Heart left ventricle (tissue), 16 donors: ENCODE data around the gene NCK2. TPM values are rescaled to one million over a fixed set of nuclear protein-coding genes. Genes with fewer than 3 reads are reported as not detected.

Source experiments
- ATAC-seq, 4 donors: fragments of 200-7000 bp; cut with Tn5 transposase; one replicate each; pipeline ENCODE4 v1.9.1; 2020 to 2022; ENCODE audit warnings: moderate library complexity in 4 of 4, mild to moderate bottlenecking in 3 of 4, moderate number of reproducible peaks in 1 of 4
- DNase-seq, 5 donors: peaks; one replicate each; pipeline ENCODE4 v3.0.0-alpha.2; 2020
- H3K27ac ChIP-seq, 12 donors: fragments of 200-600 bp; sonication (generic) in 4 of 12; one replicate each; pipeline versions ENCODE4 v1.5.0 to v1.8.0; 2016 to 2022; ENCODE audit warnings: mild to moderate bottlenecking in 2 of 12
- H3K27me3 ChIP-seq, 9 donors: fragments of 200-600 bp; sonication (generic) in 2 of 9; one replicate each; pipeline versions ENCODE4 v1.5.1 to v1.8.0; 2016 to 2022; ENCODE audit warnings: mild to moderate bottlenecking in 3 of 9
- H3K36me3 ChIP-seq, 9 donors: fragments of 200-600 bp; sonication (generic) in 2 of 9; one replicate each; pipeline versions ENCODE4 v1.5.0 to v1.8.0; 2018 to 2022; ENCODE audit warnings: mild to moderate bottlenecking in 2 of 9
- H3K4me1 ChIP-seq, 12 donors: fragments of 200-600 bp; sonication (generic) in 4 of 12; one replicate each; pipeline versions ENCODE4 v1.5.0 to v1.8.0; 2016 to 2022; ENCODE audit warnings: mild to moderate bottlenecking in 3 of 12
- H3K4me3 ChIP-seq, 12 donors: fragments of 200-600 bp; sonication (generic) in 4 of 12; one replicate each; pipeline versions ENCODE4 v1.5.0 to v1.8.0; 2017 to 2022; ENCODE audit warnings: mild to moderate bottlenecking in 9 of 12, moderate library complexity in 4 of 12
- H3K9me3 ChIP-seq, 12 donors: fragments of 200-600 bp; sonication (generic) in 4 of 12; one replicate each; pipeline versions ENCODE4 v1.5.0 to v1.8.0; 2016 to 2022; ENCODE audit warnings: mild to moderate bottlenecking in 1 of 12
- CTCF ChIP-seq, 12 donors: fragments of 200-600 bp; sonication (generic) in 4 of 12; IDR thresholded peaks; one replicate each; pipeline versions ENCODE4 v1.5.0 to v1.8.0; 2018 to 2022; ENCODE audit warnings: antibody characterized with exemption in 12 of 12, mild to moderate bottlenecking in 5 of 12
- POLR2A ChIP-seq, 2 donors: fragments of 450-650 bp; IDR thresholded peaks; one replicate each; pipeline ENCODE4 v1.6.1; 2017; ENCODE audit warnings: antibody characterized with exemption in 2 of 2, mild to moderate bottlenecking in 2 of 2, moderate library complexity in 2 of 2
- WGBS, 4 donors: extraction: QIAGEN DNeasy Blood & Tissue Kit in 2 of 4; methylation state at CpG; one replicate each; pipeline versions ENCODE4 v1.1.5 to v1.1.7; 2013 to 2018; 5-methylcytosine and 5-hydroxymethylcytosine counted together
- intact Hi-C, 10 donors: fragments of 100-400 bp; cut with DNase I; formaldehyde crosslinking; loops; one replicate each; pipeline versions ENCODE4 v1.11.1 to v1.14.2; 2022
- polyA plus RNA-seq, 2 donors: library from polyadenylated mRNA; stranded (reverse); fragments of 200-250 nt; gene quantifications; one replicate each; pipeline ENCODE4 v1.2.3, GENCODE V29; 2013
- total RNA-seq, 9 donors: library from RNA; depleted of rRNA in 2 of 9; stranded (reverse); fragments of >200 nt in 2 of 9; fragmentation: NEBNext Ultra II Directional in 3 of 9; extraction: Animal tissue kit (Norgen Biotek cat#: 25700) in 3 of 9; gene quantifications; one replicate each; pipeline versions ENCODE4 v1.1.0 to v1.2.4, GENCODE V29; 2016 to 2023
- donor health status: ischemic (EF 13 %, LVEDD 7.1; RV severe dilation, severe dysfunction).
- donor health status: healthy with polysubstance abuse.
- donor health status: DM: no; HTN: yes; CAD: no.
- donor health status: DM: no; HTN: no; CAD: no.
- donor health status: ischemic (EF 25% LVEDD 6.9; RV normal size, moderate dysfunction).
- donor health status: ischemic (EF 25% LVEDD 5.7; RV mildly dilated, moderate dysfunction).
- donor health status: healthy.
- donor health status: DM: yes; HTN: yes; CAD: no.
- donor health status: ischemic (EF 35%, LVEDD 5.7; RV mildly dilated, moderate dysfunction).
- donor health status: nonischemic (EF 11% LVEDD 7.7; RV severe dilation, severe dysfunction).
- donor health status: DM: yes; HTN: yes; CAD: no.
- donor health status: PGD.
- donor health status: ischemic (EF 29% LVEDD 5.4; RV normal size, mild dysfunction).
- donor health status: nonischemic (EF 23%, LVEDD 6.1; RV moderate dilation, normal function).

The NCK2 gene
- total and polyA plus RNA-seq, 11 donors: 22.6 to 54.2 (median 33.4) TPM

DNA sequence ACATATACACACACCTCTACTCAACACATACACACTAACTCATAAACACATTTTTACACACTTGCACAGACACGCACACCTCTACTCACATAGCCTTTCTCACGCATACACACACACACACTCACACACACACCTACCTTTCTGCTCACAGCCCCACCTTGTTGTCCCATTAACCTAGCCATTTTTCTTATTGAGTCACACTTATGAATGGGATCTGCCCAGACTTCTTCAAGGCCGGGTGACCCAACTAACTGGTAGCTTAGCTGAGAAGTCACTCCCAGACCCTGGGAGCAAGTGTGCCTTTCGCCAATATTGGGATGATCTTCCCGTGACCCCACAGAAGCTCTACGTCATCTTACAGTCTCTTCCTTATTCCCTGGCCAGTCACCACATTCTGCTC is 192.2 kb downstream of the NCK2 start:
- DNase-seq (no peak), ATAC-seq (no peak)
- TF ChIP-seq POLR2A (IDR thresholded peaks at IDR 0.05) (no peak), CTCF (IDR thresholded peaks at IDR 0.05) (no peak)
- H3K4me1 ChIP-seq: peaks cover 0 to 18% (median 3%) of the 10 kb centered on the region in 12 donors
- no peak overlapping the region for H3K4me3 ChIP-seq
- H3K27ac ChIP-seq: no peak overlapping the region
- H3K36me3 ChIP-seq: no peaks in the 10 kb centered on the region
- intact Hi-C loops: no loop called here
- peaks cover 0 to 17% (median 0%) of the 10 kb centered on the region in 12 donors for H3K9me3 ChIP-seq
- 97 to 98% (median 98%) methylated on average over 6 of the region's 6 CpGs for WGBS, 4 donors
- no peaks in the 10 kb centered on the region for H3K27me3 ChIP-seq

- intact Hi-C loops: no loop called here
- H3K27ac ChIP-seq: no peak overlapping the region
- peaks cover 0 to 17% (median 0%) of the 10 kb centered on the region in 12 donors for H3K9me3 ChIP-seq
- no peaks in the 10 kb centered on the region for H3K36me3 ChIP-seq
- peaks cover 0 to 17% (median 2%) of the 10 kb centered on the region in 12 donors for H3K4me1 ChIP-seq
- WGBS, 4 donors: 89 to 94% (median 91%) methylated on average over 6 of the region's 6 CpGs
- ATAC-seq (no peak), DNase-seq (no peak)
- no peak overlapping the region for H3K4me3 ChIP-seq
- TF ChIP-seq CTCF (IDR thresholded peaks at IDR 0.05) (no peak), POLR2A (IDR thresholded peaks at IDR 0.05) (no peak)
- H3K27me3 ChIP-seq: no peaks in the 10 kb centered on the region
These were observed 192.9 kb downstream of the NCK2 start for GRCh38 chr2:105937498-105938097.
